Measurements from ENCODE around the gene LSM10. TPM values are rescaled to one million over a fixed set of nuclear protein-coding genes. Genes with fewer than 3 reads are reported as not detected.

The LSM10 gene
- total RNA-seq, 1 donor, result 6.2 TPM

- peaks cover 54% of the 10 kb centered on the region for H4K20me1 ChIP-seq (ENCODE audit: insufficient read depth, low read length)
- H3K4me3 ChIP-seq (ENCODE audit: insufficient read depth, low read length), result no peak overlapping the region
- H2AFZ ChIP-seq (ENCODE audit: low read length), result no peak overlapping the region
- no peak for TF ChIP-seq CTCF (IDR thresholded peaks at IDR 0.05; ENCODE audit: extremely low read depth, low read depth, low read length)
- H3K27me3 ChIP-seq (ENCODE audit: insufficient read depth, low read length), result no peaks in the 10 kb centered on the region
- H3K79me2 ChIP-seq (ENCODE audit: insufficient read depth, low read length), result peaks cover 77% of the 10 kb centered on the region
- H3K4me2 ChIP-seq (ENCODE audit: insufficient read depth, low read length), result no peak overlapping the region
- peaks cover 25% of the 10 kb centered on the region for H3K4me1 ChIP-seq (ENCODE audit: insufficient read depth, low read length)
- H3K9me3 ChIP-seq (ENCODE audit: low read depth, low read length), result no peaks in the 10 kb centered on the region
- H3K27ac ChIP-seq (ENCODE audit: low read depth, low read length), result no peak overlapping the region
- DNase-seq (ENCODE audit: insufficient read length, low spot score, missing footprints), result no peak
- H3K36me3 ChIP-seq (ENCODE audit: insufficient read depth, low read length), result peaks cover 13% of the 10 kb centered on the region
These were observed 15.0 kb downstream of the LSM10 start for GRCh38 chr1:36382669-36383068.

- DNase-seq (ENCODE audit: insufficient read length, low spot score, missing footprints), result no peak
- no peak overlapping the region for H3K27ac ChIP-seq (ENCODE audit: low read depth, low read length)
- H3K4me3 ChIP-seq (ENCODE audit: insufficient read depth, low read length), result no peak overlapping the region
- H3K4me2 ChIP-seq (ENCODE audit: insufficient read depth, low read length), result no peak overlapping the region
- H2AFZ ChIP-seq (ENCODE audit: low read length), result no peak overlapping the region
- no peaks in the 10 kb centered on the region for H3K27me3 ChIP-seq (ENCODE audit: insufficient read depth, low read length)
- peaks cover 80% of the 10 kb centered on the region for H3K79me2 ChIP-seq (ENCODE audit: insufficient read depth, low read length)
- H4K20me1 ChIP-seq (ENCODE audit: insufficient read depth, low read length), result peaks cover 54% of the 10 kb centered on the region
- H3K4me1 ChIP-seq (ENCODE audit: insufficient read depth, low read length), result peaks cover 20% of the 10 kb centered on the region
- TF ChIP-seq CTCF (IDR thresholded peaks at IDR 0.05; ENCODE audit: extremely low read depth, low read depth, low read length), result no peak
- H3K36me3 ChIP-seq (ENCODE audit: insufficient read depth, low read length), result peaks cover 13% of the 10 kb centered on the region
- H3K9me3 ChIP-seq (ENCODE audit: low read depth, low read length), result no peaks in the 10 kb centered on the region
These were observed 15.5 kb downstream of the LSM10 start for GRCh38 chr1:36382231-36382630.

- H3K4me2 ChIP-seq (ENCODE audit: insufficient read depth, low read length), result no peak overlapping the region
- H3K27ac ChIP-seq (ENCODE audit: low read depth, low read length), result no peak overlapping the region
- H3K79me2 ChIP-seq (ENCODE audit: insufficient read depth, low read length), result peaks cover 85% of the 10 kb centered on the region
- no peaks in the 10 kb centered on the region for H3K27me3 ChIP-seq (ENCODE audit: insufficient read depth, low read length)
- peaks cover 13% of the 10 kb centered on the region for H3K36me3 ChIP-seq (ENCODE audit: insufficient read depth, low read length)
- H3K4me3 ChIP-seq (ENCODE audit: insufficient read depth, low read length), result no peak overlapping the region
- peaks cover 14% of the 10 kb centered on the region for H3K4me1 ChIP-seq (ENCODE audit: insufficient read depth, low read length)
- no peak overlapping the region for H2AFZ ChIP-seq (ENCODE audit: low read length)
- no peak for TF ChIP-seq CTCF (IDR thresholded peaks at IDR 0.05; ENCODE audit: extremely low read depth, low read depth, low read length)
- peaks cover 54% of the 10 kb centered on the region for H4K20me1 ChIP-seq (ENCODE audit: insufficient read depth, low read length)
- DNase-seq (ENCODE audit: insufficient read length, low spot score, missing footprints), result no peak
- no peaks in the 10 kb centered on the region for H3K9me3 ChIP-seq (ENCODE audit: low read depth, low read length)
These were observed 16.3 kb downstream of the LSM10 start for GRCh38 chr1:36381405-36381804.

- Histone ChIP-seq H4K20me1 (ENCODE audit: insufficient read depth, low read length) (peaks cover 57% of the 10 kb centered on the region), H2AFZ (ENCODE audit: low read length) (no peak overlapping the region), H3K4me3 (ENCODE audit: insufficient read depth, low read length) (no peak overlapping the region), H3K4me2 (ENCODE audit: insufficient read depth, low read length) (no peak overlapping the region), H3K4me1 (ENCODE audit: insufficient read depth, low read length) (peaks cover 11% of the 10 kb centered on the region), H3K27ac (ENCODE audit: low read depth, low read length) (no peak overlapping the region), H3K79me2 (ENCODE audit: insufficient read depth, low read length) (peaks cover 91% of the 10 kb centered on the region), H3K9me3 (ENCODE audit: low read depth, low read length) (no peaks in the 10 kb centered on the region), H3K27me3 (ENCODE audit: insufficient read depth, low read length) (no peaks in the 10 kb centered on the region), H3K36me3 (ENCODE audit: insufficient read depth, low read length) (peaks cover 13% of the 10 kb centered on the region)
- no peak for DNase-seq (ENCODE audit: insufficient read length, low spot score, missing footprints)
- TF ChIP-seq CTCF (IDR thresholded peaks at IDR 0.05; ENCODE audit: extremely low read depth, low read depth, low read length), result no peak
These were observed 16.9 kb downstream of the LSM10 start for GRCh38 chr1:36380782-36381181.

Measured in osteoblast (primary cell).